Iris pigment epithelial cell (primary cell): Measurements from ENCODE around the gene NCOA3.

ENCODE experiments used
- DNase-seq: peaks from one replicate; pipeline ENCODE4 v3.0.0-alpha.2; 2011; ENCODE audit warnings: low read depth

NCOA3 gene

GRCh38 chr20:47638851-47639250, 137.2 kb downstream of the NCOA3 start:
- no peak for DNase-seq

- DNase-seq: no peak
Measured at GRCh38 chr20:47642118-47642517, 140.4 kb downstream of the NCOA3 start.

- DNase-seq: no peak
Measured at GRCh38 chr20:47642624-47643023, 140.9 kb downstream of the NCOA3 start.

- no peak for DNase-seq
Measured at GRCh38 chr20:47645632-47646031, 143.9 kb downstream of the NCOA3 start.

GRCh38 chr20:47647994-47648393, 146.3 kb downstream of the NCOA3 start:
- DNase-seq: no peak

GRCh38 chr20:47648943-47649342, 147.3 kb downstream of the NCOA3 start:
- no peak for DNase-seq

- no peak for DNase-seq
Measured at GRCh38 chr20:47652301-47652700, 150.6 kb downstream of the NCOA3 start.

GRCh38 chr20:47652794-47653193, 151.1 kb downstream of the NCOA3 start:
- no peak for DNase-seq

- DNase-seq: no peak
Measured at GRCh38 chr20:47653869-47654268, 152.2 kb downstream of the NCOA3 start.

GRCh38 chr20:47654370-47654769, 152.7 kb downstream of the NCOA3 start:
- no peak for DNase-seq

- no peak for DNase-seq
Measured at GRCh38 chr20:47655635-47656034, 153.9 kb downstream of the NCOA3 start.

- no peak for DNase-seq
Measured at GRCh38 chr20:47656318-47656717, 154.6 kb downstream of the NCOA3 start.

- peak; percentile 34 for DNase-seq
Measured at GRCh38 chr20:47659904-47660601, 158.4 kb downstream of the NCOA3 start.

- DNase-seq: no peak
Measured at GRCh38 chr20:47660602-47660905, 158.9 kb downstream of the NCOA3 start.

- DNase-seq: no peak
Measured at GRCh38 chr20:47660983-47661700, 159.5 kb downstream of the NCOA3 start.

GRCh38 chr20:47661714-47662113, 160.0 kb downstream of the NCOA3 start:
- DNase-seq: no peak

- no peak for DNase-seq
Measured at GRCh38 chr20:47662483-47663353, 161.0 kb downstream of the NCOA3 start.

- DNase-seq: peak; percentile 68
Measured at GRCh38 chr20:47663354-47664067, 161.8 kb downstream of the NCOA3 start.

- DNase-seq: no peak
Measured at GRCh38 chr20:47664068-47664437, 162.4 kb downstream of the NCOA3 start.

GRCh38 chr20:47664744-47665143, 163.1 kb downstream of the NCOA3 start:
- no peak for DNase-seq

- DNase-seq: no peak
Measured at GRCh38 chr20:47665221-47665991, 163.7 kb downstream of the NCOA3 start.

- DNase-seq: no peak
Measured at GRCh38 chr20:47666304-47666703, 164.6 kb downstream of the NCOA3 start.
